Esophagus (tissue), 2 donors: ENCODE data around the gene PACSIN2. TPM values are rescaled to one million over a fixed set of nuclear protein-coding genes. Genes with fewer than 3 reads are reported as not detected.

Source experiments
- H3K27ac ChIP-seq, 2 donors: one replicate each; pipeline ENCODE4 v1.5.1; 2013; ENCODE audit warnings: low read depth in 2 of 2, mild to moderate bottlenecking in 2 of 2, inconsistent platforms in 1 of 2, low read length in 1 of 2, moderate library complexity in 1 of 2
- H3K27me3 ChIP-seq, 2 donors: one replicate each; pipeline ENCODE4 v1.6.1; 2013; ENCODE audit warnings: low read length in 2 of 2, control low read depth in 1 of 2, mild to moderate bottlenecking in 1 of 2; ENCODE audit not compliant: insufficient read depth in 2 of 2, control insufficient read depth in 1 of 2
- H3K36me3 ChIP-seq, 2 donors: one replicate each; pipeline ENCODE4 v1.6.1; 2013; ENCODE audit warnings: low read length in 1 of 2; ENCODE audit not compliant: control insufficient read depth in 2 of 2, insufficient read depth in 2 of 2
- H3K4me1 ChIP-seq, 2 donors: one replicate each; pipeline ENCODE4 v1.6.1; 2013; ENCODE audit warnings: low read length in 1 of 2; ENCODE audit not compliant: control insufficient read depth in 2 of 2, insufficient read depth in 2 of 2
- H3K4me3 ChIP-seq, 2 donors: one replicate each; pipeline ENCODE4 v1.5.1; 2013; ENCODE audit warnings: low read length in 2 of 2, mild to moderate bottlenecking in 2 of 2, low read depth in 1 of 2, moderate library complexity in 1 of 2
- H3K9me3 ChIP-seq, 2 donors: one replicate each; pipeline ENCODE4 v1.6.1; 2013; ENCODE audit warnings: mild to moderate bottlenecking in 2 of 2, low read depth in 1 of 2, low read length in 1 of 2, moderate library complexity in 1 of 2; ENCODE audit not compliant: control insufficient read depth in 2 of 2, insufficient read depth in 1 of 2
- WGBS, 2 donors: extraction: QIAGEN DNeasy Blood & Tissue Kit; methylation state at CpG; one replicate each; pipeline ENCODE4 v1.1.7; 2013; 5-methylcytosine and 5-hydroxymethylcytosine counted together
- polyA plus RNA-seq, 2 donors: library from polyadenylated mRNA; stranded (reverse); fragments of 200-250 nt; gene quantifications; one replicate each; pipeline ENCODE4 v1.2.3, GENCODE V29; 2013
- donor health status: healthy with polysubstance abuse.
- donor health status: Bipolar disorder and iron deficiency.

PACSIN2 gene
- polyA plus RNA-seq, 2 donors = 17.1 to 20.3 TPM

GRCh38 chr22:42856179-42856864, 158.6 kb downstream of the PACSIN2 start:
- Histone ChIP-seq H3K4me3 (peak overlapping the region; percentile 70 to 81), H3K36me3 (no peaks in the 10 kb centered on the region), H3K27me3 (no peaks in the 10 kb centered on the region), H3K4me1 (peaks cover 2 to 3% of the 10 kb centered on the region in 2 donors), H3K27ac (peak overlapping the region; percentile 94 to 97), H3K9me3 (no peaks in the 10 kb centered on the region)
- WGBS, 2 donors = 1% methylated on average over 33 to 44 of the region's 44 CpGs

- no peaks in the 10 kb centered on the region for H3K36me3 ChIP-seq
- H3K27me3 ChIP-seq = no peaks in the 10 kb centered on the region
- peak overlapping the region; percentile 70 to 81 for H3K4me3 ChIP-seq
- WGBS, 2 donors = 40 to 49% methylated on average over 4 of the region's 4 CpGs
- H3K27ac ChIP-seq = peak overlapping the region in 1 of 2 donors; percentile 97
- H3K9me3 ChIP-seq = no peaks in the 10 kb centered on the region
- H3K4me1 ChIP-seq = peaks cover 2 to 3% of the 10 kb centered on the region in 2 donors
Observed at GRCh38 chr22:42855721-42856120, 159.2 kb downstream of the PACSIN2 start.

- 53 to 75% methylated on average over 8 of the region's 8 CpGs for WGBS, 2 donors
- H3K4me1 ChIP-seq = peaks cover 2 to 3% of the 10 kb centered on the region in 2 donors
- no peaks in the 10 kb centered on the region for H3K9me3 ChIP-seq
- H3K27me3 ChIP-seq = no peaks in the 10 kb centered on the region
- no peak overlapping the region for H3K27ac ChIP-seq
- no peaks in the 10 kb centered on the region for H3K36me3 ChIP-seq
- no peak overlapping the region for H3K4me3 ChIP-seq
Observed at GRCh38 chr22:42855211-42855610, 159.7 kb downstream of the PACSIN2 start.

- H3K27ac ChIP-seq = no peak overlapping the region
- H3K9me3 ChIP-seq = no peaks in the 10 kb centered on the region
- H3K36me3 ChIP-seq = no peaks in the 10 kb centered on the region
- no peaks in the 10 kb centered on the region for H3K27me3 ChIP-seq
- no peak overlapping the region for H3K4me3 ChIP-seq
- WGBS, 2 donors = 75 to 90% methylated on average over 5 of the region's 5 CpGs
- peaks cover 0 to 2% of the 10 kb centered on the region in 2 donors for H3K4me1 ChIP-seq
Observed at GRCh38 chr22:42848941-42849550, 165.9 kb downstream of the PACSIN2 start.

GRCh38 chr22:42847110-42847509, 167.8 kb downstream of the PACSIN2 start:
- Histone ChIP-seq H3K36me3 (no peaks in the 10 kb centered on the region), H3K9me3 (no peaks in the 10 kb centered on the region)
- WGBS, 2 donors = 84 to 96% methylated on average over 3 of the region's 3 CpGs

GRCh38 chr22:42844756-42845155, 170.2 kb downstream of the PACSIN2 start:
- peaks cover 0 to 2% of the 10 kb centered on the region in 2 donors for H3K4me1 ChIP-seq
- WGBS, 2 donors = 56 to 58% methylated on average over 4 of the region's 4 CpGs
- no peak overlapping the region for H3K27ac ChIP-seq

More at GRCh38 chr22:42847110-42847509, 167.8 kb downstream of the PACSIN2 start:
- Histone ChIP-seq H3K4me1 (peaks cover 0 to 2% of the 10 kb centered on the region in 2 donors), H3K27ac (no peak overlapping the region), H3K4me3 (no peak overlapping the region), H3K27me3 (no peaks in the 10 kb centered on the region)

GRCh38 chr22:42842658-42843370, 172.1 kb downstream of the PACSIN2 start:
- Histone ChIP-seq H3K27ac (no peak overlapping the region), H3K27me3 (no peaks in the 10 kb centered on the region), H3K36me3 (peaks cover 0 to 5% of the 10 kb centered on the region in 2 donors), H3K9me3 (no peaks in the 10 kb centered on the region), H3K4me1 (no peaks in the 10 kb centered on the region), H3K4me3 (no peak overlapping the region)
- 89 to 94% methylated on average over 14 of the region's 14 CpGs for WGBS, 2 donors

More at GRCh38 chr22:42844756-42845155, 170.2 kb downstream of the PACSIN2 start:
- H3K4me3 ChIP-seq = no peak overlapping the region
- no peaks in the 10 kb centered on the region for H3K9me3 ChIP-seq
- H3K27me3 ChIP-seq = no peaks in the 10 kb centered on the region
- H3K36me3 ChIP-seq = peaks cover 0 to 5% of the 10 kb centered on the region in 2 donors

- no peaks in the 10 kb centered on the region for H3K27me3 ChIP-seq
- WGBS, 2 donors = 61 to 72% methylated on average over 3 of the region's 3 CpGs
- no peaks in the 10 kb centered on the region for H3K9me3 ChIP-seq
- H3K4me3 ChIP-seq = no peak overlapping the region
- no peaks in the 10 kb centered on the region for H3K4me1 ChIP-seq
- H3K27ac ChIP-seq = no peak overlapping the region
- peaks cover 0 to 5% of the 10 kb centered on the region in 2 donors for H3K36me3 ChIP-seq
Observed at GRCh38 chr22:42841444-42841843, 173.5 kb downstream of the PACSIN2 start.

GRCh38 chr22:42837556-42837955, 177.4 kb downstream of the PACSIN2 start:
- no peak overlapping the region for H3K27ac ChIP-seq
- no peaks in the 10 kb centered on the region for H3K27me3 ChIP-seq
- WGBS, 2 donors = 96% methylated on average over 4 of the region's 4 CpGs
- peaks cover 3 to 5% of the 10 kb centered on the region in 2 donors for H3K36me3 ChIP-seq
- no peaks in the 10 kb centered on the region for H3K9me3 ChIP-seq
- H3K4me3 ChIP-seq = no peak overlapping the region
- no peaks in the 10 kb centered on the region for H3K4me1 ChIP-seq
